Spleen (tissue), 7 donors: ENCODE data around the gene PVRIG.

Experiments
- POLR2A ChIP-seq, 3 donors: fragments of 450-650 bp; IDR thresholded peaks; one replicate each; pipeline ENCODE4 v1.5.1; 2017; ENCODE audit warnings: antibody characterized with exemption in 3 of 3, mild to moderate bottlenecking in 1 of 3
- POLR2AphosphoS5 ChIP-seq, 3 donors: sonication (generic); formaldehyde crosslinking; IDR thresholded peaks; one replicate each; pipeline ENCODE4 v1.5.1; 2017; ENCODE audit warnings: antibody characterized with exemption in 3 of 3
- TF ChIP-seq, protein P1 (sequence below), 11 experiments: fragments of 200-600 bp in 7 of 11; fragments of 450-650 bp in 4 of 11; sonication (generic) in 4 of 11; IDR thresholded peaks in 8 of 11; conservative IDR thresholded peaks in 3 of 11; 1 replicate in 7 of 11; 2 replicates in 4 of 11; pipeline versions ENCODE4 v1.4.0 to v1.8.0; 2016 to 2021; ENCODE audit warnings: antibody characterized with exemption in 11 of 11, inconsistent platforms in 4 of 11, mild to moderate bottlenecking in 1 of 11
- donor health status: DM: no; HTN: no; CAD: no; lungs with moderate emphysema.
- donor health status: DM: no; HTN: no; CAD: no.
- donor health status: DM: no; HTN: no; CAD: no.

DNA sequence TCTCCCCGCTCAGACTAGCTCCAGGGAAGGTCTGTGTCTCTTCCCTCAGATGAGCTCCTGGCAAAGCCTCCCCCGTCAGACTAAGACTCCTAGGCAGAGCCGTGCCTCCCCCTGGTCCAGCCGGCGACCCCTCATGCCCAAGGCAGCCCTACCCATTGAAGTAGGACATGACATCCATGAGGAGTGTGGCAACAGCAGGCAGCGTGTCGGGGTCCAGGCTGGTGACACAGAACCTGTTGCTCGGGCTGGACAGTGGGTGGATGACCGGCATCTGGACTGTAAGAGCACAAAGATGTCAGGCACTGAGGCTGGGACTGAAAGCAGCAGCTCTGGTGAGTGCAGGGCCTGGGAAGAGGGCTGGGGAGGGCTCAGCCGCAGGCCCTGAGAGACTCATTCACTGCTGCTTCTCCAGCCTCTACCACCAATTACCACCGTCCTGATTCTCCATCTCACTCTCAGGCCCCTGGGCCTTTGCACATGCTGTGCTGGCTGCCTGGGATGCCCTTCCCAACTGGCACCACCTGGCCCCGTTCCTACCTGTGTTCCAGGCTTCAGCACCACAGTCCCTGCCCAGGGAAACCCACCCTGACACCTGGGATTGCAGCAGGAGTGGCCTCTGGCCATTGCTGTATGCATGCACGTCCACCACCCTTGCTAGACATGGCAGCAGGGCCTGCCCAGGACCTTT, 2.8 kb downstream of the PVRIG start:
- TF ChIP-seq POLR2AphosphoS5 (IDR thresholded peaks at IDR 0.05) (peak in 2 of 3 donors; percentile 23 to 56), POLR2A (IDR thresholded peaks at IDR 0.05) (no peak)
- TF ChIP-seq, protein P1, sequence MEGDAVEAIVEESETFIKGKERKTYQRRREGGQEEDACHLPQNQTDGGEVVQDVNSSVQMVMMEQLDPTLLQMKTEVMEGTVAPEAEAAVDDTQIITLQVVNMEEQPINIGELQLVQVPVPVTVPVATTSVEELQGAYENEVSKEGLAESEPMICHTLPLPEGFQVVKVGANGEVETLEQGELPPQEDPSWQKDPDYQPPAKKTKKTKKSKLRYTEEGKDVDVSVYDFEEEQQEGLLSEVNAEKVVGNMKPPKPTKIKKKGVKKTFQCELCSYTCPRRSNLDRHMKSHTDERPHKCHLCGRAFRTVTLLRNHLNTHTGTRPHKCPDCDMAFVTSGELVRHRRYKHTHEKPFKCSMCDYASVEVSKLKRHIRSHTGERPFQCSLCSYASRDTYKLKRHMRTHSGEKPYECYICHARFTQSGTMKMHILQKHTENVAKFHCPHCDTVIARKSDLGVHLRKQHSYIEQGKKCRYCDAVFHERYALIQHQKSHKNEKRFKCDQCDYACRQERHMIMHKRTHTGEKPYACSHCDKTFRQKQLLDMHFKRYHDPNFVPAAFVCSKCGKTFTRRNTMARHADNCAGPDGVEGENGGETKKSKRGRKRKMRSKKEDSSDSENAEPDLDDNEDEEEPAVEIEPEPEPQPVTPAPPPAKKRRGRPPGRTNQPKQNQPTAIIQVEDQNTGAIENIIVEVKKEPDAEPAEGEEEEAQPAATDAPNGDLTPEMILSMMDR (IDR thresholded peaks at IDR 0.05 in 8 of 11, conservative IDR thresholded peaks at IDR 0.05 in 3 of 11) = no peak
